Esophagus (tissue), 2 donors: Measurements from ENCODE around the gene RGS3. TPM values are rescaled to one million over a fixed set of nuclear protein-coding genes. Genes with fewer than 3 reads are reported as not detected.

Experiments
- H3K27ac ChIP-seq, 2 donors: one replicate each; pipeline ENCODE4 v1.5.1; 2013; ENCODE audit warnings: low read depth in 2 of 2, mild to moderate bottlenecking in 2 of 2, inconsistent platforms in 1 of 2, low read length in 1 of 2, moderate library complexity in 1 of 2
- H3K27me3 ChIP-seq, 2 donors: one replicate each; pipeline ENCODE4 v1.6.1; 2013; ENCODE audit warnings: low read length in 2 of 2, control low read depth in 1 of 2, mild to moderate bottlenecking in 1 of 2; ENCODE audit not compliant: insufficient read depth in 2 of 2, control insufficient read depth in 1 of 2
- H3K36me3 ChIP-seq, 2 donors: one replicate each; pipeline ENCODE4 v1.6.1; 2013; ENCODE audit warnings: low read length in 1 of 2; ENCODE audit not compliant: control insufficient read depth in 2 of 2, insufficient read depth in 2 of 2
- H3K4me1 ChIP-seq, 2 donors: one replicate each; pipeline ENCODE4 v1.6.1; 2013; ENCODE audit warnings: low read length in 1 of 2; ENCODE audit not compliant: control insufficient read depth in 2 of 2, insufficient read depth in 2 of 2
- H3K4me3 ChIP-seq, 2 donors: one replicate each; pipeline ENCODE4 v1.5.1; 2013; ENCODE audit warnings: low read length in 2 of 2, mild to moderate bottlenecking in 2 of 2, low read depth in 1 of 2, moderate library complexity in 1 of 2
- H3K9me3 ChIP-seq, 2 donors: one replicate each; pipeline ENCODE4 v1.6.1; 2013; ENCODE audit warnings: mild to moderate bottlenecking in 2 of 2, low read depth in 1 of 2, low read length in 1 of 2, moderate library complexity in 1 of 2; ENCODE audit not compliant: control insufficient read depth in 2 of 2, insufficient read depth in 1 of 2
- WGBS, 2 donors: extraction: QIAGEN DNeasy Blood & Tissue Kit; methylation state at CpG; one replicate each; pipeline ENCODE4 v1.1.7; 2013; 5-methylcytosine and 5-hydroxymethylcytosine counted together
- polyA plus RNA-seq, 2 donors: library from polyadenylated mRNA; stranded (reverse); fragments of 200-250 nt; gene quantifications; one replicate each; pipeline ENCODE4 v1.2.3, GENCODE V29; 2013
- donor health status: healthy with polysubstance abuse.
- donor health status: Bipolar disorder and iron deficiency.

RGS3 gene
- polyA plus RNA-seq, 2 donors = 9.1 to 10.2 TPM

- H3K27ac ChIP-seq = no peak overlapping the region
- no peak overlapping the region for H3K4me3 ChIP-seq
- H3K4me1 ChIP-seq = peaks cover 1 to 2% of the 10 kb centered on the region in 2 donors
Measured at GRCh38 chr9:113493203-113493520, 29.6 kb downstream of the RGS3 start.

DNA sequence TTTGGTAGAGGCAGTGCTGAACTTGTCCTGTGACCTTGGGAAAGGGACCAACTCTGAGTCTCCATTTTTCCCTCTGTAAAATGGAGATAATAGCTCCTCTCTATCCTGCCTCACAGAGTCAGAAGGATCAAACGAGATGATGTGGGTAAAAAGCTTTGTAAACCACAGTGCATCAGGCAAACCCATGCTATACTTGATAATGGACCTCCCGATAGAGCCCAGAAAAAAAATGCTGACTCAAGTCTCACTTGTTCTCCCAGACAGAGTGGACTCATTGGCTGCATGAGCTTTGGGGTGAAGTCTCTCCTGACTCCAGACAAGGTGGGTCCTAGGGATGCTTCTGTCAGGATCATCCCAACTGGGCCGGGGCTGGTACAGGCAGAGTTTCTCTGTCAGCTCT is 32.0 kb downstream of the RGS3 start:
- Histone ChIP-seq H3K4me1 (no peaks in the 10 kb centered on the region), H3K36me3 (no peaks in the 10 kb centered on the region), H3K4me3 (no peak overlapping the region), H3K9me3 (no peaks in the 10 kb centered on the region), H3K27me3 (no peaks in the 10 kb centered on the region), H3K27ac (no peak overlapping the region)
- WGBS, 2 donors = 92 to 94% methylated on average over 3 of the region's 3 CpGs

More at GRCh38 chr9:113493203-113493520, 29.6 kb downstream of the RGS3 start:
- Histone ChIP-seq H3K27me3 (no peaks in the 10 kb centered on the region), H3K9me3 (no peaks in the 10 kb centered on the region), H3K36me3 (no peaks in the 10 kb centered on the region)

- no peak overlapping the region for H3K4me3 ChIP-seq
- no peaks in the 10 kb centered on the region for H3K4me1 ChIP-seq
- no peak overlapping the region for H3K27ac ChIP-seq
- 96 to 97% methylated on average over 9 of the region's 9 CpGs for WGBS, 2 donors
- H3K36me3 ChIP-seq = no peaks in the 10 kb centered on the region
- no peaks in the 10 kb centered on the region for H3K27me3 ChIP-seq
- H3K9me3 ChIP-seq = no peaks in the 10 kb centered on the region
Measured at GRCh38 chr9:113497051-113497450, 33.5 kb downstream of the RGS3 start.

DNA sequence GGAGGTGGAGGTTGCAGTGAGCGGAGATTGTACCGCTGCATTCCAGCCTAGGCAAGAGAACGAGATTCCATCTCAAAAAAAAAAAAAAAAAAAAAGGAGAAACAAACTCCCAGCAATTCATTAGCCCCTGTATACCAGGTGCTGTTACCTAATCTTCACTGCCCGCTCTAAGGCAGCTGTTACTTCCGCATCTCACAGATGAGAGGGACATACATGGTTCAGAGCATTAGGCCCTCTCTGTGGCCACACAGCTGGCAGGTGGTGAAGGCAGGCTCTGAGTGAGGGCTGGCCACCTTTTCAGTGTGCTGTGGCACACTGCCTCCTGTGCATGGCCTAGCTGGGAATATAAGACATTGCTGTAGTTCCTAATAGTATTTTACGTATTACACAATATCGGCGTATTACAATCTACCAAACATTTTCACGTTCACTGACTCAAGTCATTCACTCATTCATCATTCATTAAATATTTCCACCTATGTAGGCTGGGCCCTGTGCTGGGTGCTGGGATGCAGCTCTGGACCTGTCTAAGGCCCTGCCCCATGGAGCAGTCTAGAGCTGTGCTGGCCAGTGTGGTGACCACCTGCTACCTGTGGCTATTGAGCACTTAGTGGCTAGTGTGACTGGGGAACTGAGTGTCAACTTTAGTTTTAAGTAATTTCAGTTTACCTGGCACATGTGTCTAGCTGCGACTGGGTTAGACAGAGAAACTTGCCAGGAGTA is 35.8 kb downstream of the RGS3 start:
- peaks cover 0 to 3% of the 10 kb centered on the region in 2 donors for H3K4me1 ChIP-seq
- H3K36me3 ChIP-seq = no peaks in the 10 kb centered on the region
- no peak overlapping the region for H3K4me3 ChIP-seq
- no peaks in the 10 kb centered on the region for H3K27me3 ChIP-seq
- H3K9me3 ChIP-seq = no peaks in the 10 kb centered on the region
- H3K27ac ChIP-seq = no peak overlapping the region
- WGBS, 2 donors = 90 to 95% methylated on average over 10 of the region's 10 CpGs

DNA sequence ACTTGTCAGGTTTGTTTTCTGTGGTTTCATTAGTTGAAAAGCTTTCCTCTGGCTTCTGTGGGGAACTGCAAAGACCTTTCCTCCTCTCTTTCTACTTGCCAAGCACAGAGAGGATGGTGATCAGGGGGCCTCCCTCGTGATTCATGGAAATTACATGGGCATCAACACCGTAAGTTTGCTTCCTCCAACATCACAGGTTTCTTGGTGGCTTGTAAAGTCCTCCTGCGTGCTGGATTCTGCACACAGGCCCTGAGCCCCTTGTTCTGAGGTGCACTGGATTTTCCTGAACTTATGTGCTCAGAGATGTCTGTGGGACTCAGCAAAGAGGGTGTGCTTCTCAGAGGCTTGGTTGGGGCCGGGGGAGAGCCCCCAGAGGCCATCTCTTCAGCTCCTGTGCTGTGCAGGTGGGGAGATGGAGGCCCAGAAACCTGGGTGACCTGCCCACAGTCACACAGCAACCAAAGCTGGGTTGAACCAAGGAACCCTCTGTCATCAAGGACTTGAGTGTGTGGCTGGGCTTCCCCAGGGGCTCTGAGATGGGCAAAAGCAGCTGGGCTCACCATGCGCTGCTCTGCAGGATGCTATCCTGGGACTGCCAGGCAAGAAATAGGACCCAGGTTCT is 36.5 kb downstream of the RGS3 start:
- no peaks in the 10 kb centered on the region for H3K9me3 ChIP-seq
- 78 to 81% methylated on average over 5 of the region's 5 CpGs for WGBS, 2 donors
- no peak overlapping the region for H3K27ac ChIP-seq
- H3K36me3 ChIP-seq = no peaks in the 10 kb centered on the region
- H3K4me3 ChIP-seq = no peak overlapping the region
- peaks cover 0 to 3% of the 10 kb centered on the region in 2 donors for H3K4me1 ChIP-seq
- H3K27me3 ChIP-seq = no peaks in the 10 kb centered on the region

- no peaks in the 10 kb centered on the region for H3K27me3 ChIP-seq
- peak overlapping the region in 1 of 2 donors; percentile 33 for H3K27ac ChIP-seq
- H3K9me3 ChIP-seq = no peaks in the 10 kb centered on the region
- peaks cover 0 to 3% of the 10 kb centered on the region in 2 donors for H3K4me1 ChIP-seq
- 78 to 90% methylated on average over 20 of the region's 20 CpGs for WGBS, 2 donors
- H3K4me3 ChIP-seq = peak overlapping the region in 1 of 2 donors; percentile 24
- H3K36me3 ChIP-seq = peaks cover 0 to 2% of the 10 kb centered on the region in 2 donors
Measured at GRCh38 chr9:113501129-113501686, 37.7 kb downstream of the RGS3 start.

- peaks cover 0 to 3% of the 10 kb centered on the region in 2 donors for H3K4me1 ChIP-seq
- WGBS, 2 donors = 83 to 89% methylated on average over 5 of the region's 5 CpGs
- H3K27ac ChIP-seq = no peak overlapping the region
- peaks cover 0 to 2% of the 10 kb centered on the region in 2 donors for H3K36me3 ChIP-seq
- no peaks in the 10 kb centered on the region for H3K9me3 ChIP-seq
- peak overlapping the region in 1 of 2 donors; percentile 24 for H3K4me3 ChIP-seq
- no peaks in the 10 kb centered on the region for H3K27me3 ChIP-seq
Measured at GRCh38 chr9:113501852-113502251, 38.3 kb downstream of the RGS3 start.

DNA sequence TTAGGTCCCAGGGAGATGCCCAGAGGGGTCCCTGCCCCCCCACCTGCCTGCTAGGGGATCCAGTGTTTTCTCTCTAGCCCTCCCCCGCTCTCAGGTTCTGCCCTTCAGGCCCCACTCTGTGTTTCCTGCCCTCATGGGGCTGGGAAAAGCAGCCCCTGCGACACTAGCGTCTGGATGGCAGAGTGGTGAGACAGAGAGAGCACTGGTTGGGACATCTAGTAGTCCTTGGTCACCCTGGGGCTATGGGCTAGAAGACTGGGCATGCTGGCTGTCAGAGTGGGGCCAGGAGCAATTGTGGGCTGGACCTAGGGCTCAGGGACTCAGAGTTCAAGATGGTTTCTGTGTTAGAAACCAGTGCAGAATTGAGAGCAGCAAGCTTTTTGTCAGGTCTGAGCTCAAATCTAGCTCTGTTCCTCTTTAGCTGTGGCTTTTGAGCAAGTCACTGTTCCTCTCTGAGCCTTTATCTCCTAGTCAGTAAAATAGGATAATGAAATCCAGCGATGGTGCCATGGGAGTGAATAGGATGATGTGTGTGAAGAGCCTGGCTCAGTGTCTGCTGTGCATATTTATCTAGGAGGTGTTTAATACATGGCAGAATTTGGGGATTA is 39.0 kb downstream of the RGS3 start:
- Histone ChIP-seq H3K36me3 (peaks cover 0 to 4% of the 10 kb centered on the region in 2 donors), H3K4me3 (no peak overlapping the region), H3K27ac (no peak overlapping the region), H3K4me1 (peaks cover 0 to 3% of the 10 kb centered on the region in 2 donors), H3K27me3 (no peaks in the 10 kb centered on the region), H3K9me3 (no peaks in the 10 kb centered on the region)
- 69 to 80% methylated on average over 4 of the region's 4 CpGs for WGBS, 2 donors

- no peaks in the 10 kb centered on the region for H3K27me3 ChIP-seq
- H3K4me3 ChIP-seq = peak overlapping the region in 1 of 2 donors; percentile 21
- H3K27ac ChIP-seq = no peak overlapping the region
- 76 to 82% methylated on average over 8 of the region's 8 CpGs for WGBS, 2 donors
- peaks cover 0 to 3% of the 10 kb centered on the region in 2 donors for H3K4me1 ChIP-seq
- peaks cover 0 to 6% of the 10 kb centered on the region in 2 donors for H3K36me3 ChIP-seq
- H3K9me3 ChIP-seq = no peaks in the 10 kb centered on the region
Measured at GRCh38 chr9:113503131-113503541, 39.6 kb downstream of the RGS3 start.
